AG10803 (cell line): ENCODE results near the gene SLC36A1.
"Not testable (repeated sequence)": the region's sequence is repeated elsewhere in the genome, so short reads cannot be mapped to it uniquely, and the experiment has no call there.

Experiments
- DNase-seq: peaks from one replicate; pipeline ENCODE4 v3.0.0; 2010; ENCODE audit warnings: low read depth
- H3K4me3 ChIP-seq: 2 replicates; pipeline ENCODE4 v1.5.1; 2011; ENCODE audit warnings: mild to moderate bottlenecking, low read length, control low read depth
- TF ChIP-seq, protein P1 (sequence below): conservative IDR thresholded peaks from 2 replicates; pipeline ENCODE4 v1.5.1; 2011; ENCODE audit warnings: mild to moderate bottlenecking, low read length, control low read depth, inconsistent platforms

Gene SLC36A1

GRCh38 chr5:151497391-151498002, 50.1 kb downstream of the SLC36A1 start:
- TF ChIP-seq, protein P1, sequence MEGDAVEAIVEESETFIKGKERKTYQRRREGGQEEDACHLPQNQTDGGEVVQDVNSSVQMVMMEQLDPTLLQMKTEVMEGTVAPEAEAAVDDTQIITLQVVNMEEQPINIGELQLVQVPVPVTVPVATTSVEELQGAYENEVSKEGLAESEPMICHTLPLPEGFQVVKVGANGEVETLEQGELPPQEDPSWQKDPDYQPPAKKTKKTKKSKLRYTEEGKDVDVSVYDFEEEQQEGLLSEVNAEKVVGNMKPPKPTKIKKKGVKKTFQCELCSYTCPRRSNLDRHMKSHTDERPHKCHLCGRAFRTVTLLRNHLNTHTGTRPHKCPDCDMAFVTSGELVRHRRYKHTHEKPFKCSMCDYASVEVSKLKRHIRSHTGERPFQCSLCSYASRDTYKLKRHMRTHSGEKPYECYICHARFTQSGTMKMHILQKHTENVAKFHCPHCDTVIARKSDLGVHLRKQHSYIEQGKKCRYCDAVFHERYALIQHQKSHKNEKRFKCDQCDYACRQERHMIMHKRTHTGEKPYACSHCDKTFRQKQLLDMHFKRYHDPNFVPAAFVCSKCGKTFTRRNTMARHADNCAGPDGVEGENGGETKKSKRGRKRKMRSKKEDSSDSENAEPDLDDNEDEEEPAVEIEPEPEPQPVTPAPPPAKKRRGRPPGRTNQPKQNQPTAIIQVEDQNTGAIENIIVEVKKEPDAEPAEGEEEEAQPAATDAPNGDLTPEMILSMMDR: no peak
- DNase-seq: no peak
- H3K4me3 ChIP-seq: no peak overlapping the region

DNA sequence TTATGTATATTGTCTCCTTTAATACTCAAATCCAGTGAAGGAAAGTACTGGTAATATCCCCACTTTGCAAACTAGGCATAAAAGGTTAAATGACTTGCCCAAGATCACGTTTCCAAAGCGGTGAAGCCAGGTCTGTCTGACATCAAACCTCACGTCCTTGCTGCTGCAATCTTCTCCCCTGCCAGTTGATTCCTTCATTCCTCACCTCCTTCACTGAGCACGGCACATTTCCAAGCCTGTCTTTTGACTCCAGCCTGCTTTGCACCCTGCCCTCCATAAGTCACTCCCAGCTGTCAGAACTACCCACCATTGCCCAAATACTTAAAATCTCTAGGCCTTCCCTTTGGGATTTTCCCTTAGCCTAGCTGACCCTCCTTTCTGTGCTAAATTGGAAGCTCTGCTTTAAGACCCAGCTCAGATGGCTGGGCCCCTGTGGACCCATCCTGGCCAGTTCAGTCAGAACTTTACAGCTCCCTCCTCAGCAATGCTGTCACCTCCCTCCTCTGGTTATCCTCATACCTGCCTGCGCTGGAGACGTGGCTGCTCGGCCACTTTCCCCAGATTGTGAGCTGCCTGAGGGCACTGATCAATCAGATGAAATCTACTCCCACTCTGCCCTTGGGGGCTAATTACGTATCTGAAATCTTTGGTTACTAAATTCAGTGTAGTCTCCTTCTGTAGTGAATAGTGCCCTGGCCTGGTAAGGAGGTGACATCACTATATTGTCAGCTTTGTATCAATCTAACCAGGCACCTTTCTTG, 51.2 kb downstream of the SLC36A1 start:
- TF ChIP-seq, protein P1: no peak
- H3K4me3 ChIP-seq: no peak overlapping the region
- no peak for DNase-seq

- peak; percentile 34 for DNase-seq
- TF ChIP-seq, protein P1: no peak
- no peak overlapping the region for H3K4me3 ChIP-seq
Observed at GRCh38 chr5:151499501-151500035, 52.2 kb downstream of the SLC36A1 start.

DNA sequence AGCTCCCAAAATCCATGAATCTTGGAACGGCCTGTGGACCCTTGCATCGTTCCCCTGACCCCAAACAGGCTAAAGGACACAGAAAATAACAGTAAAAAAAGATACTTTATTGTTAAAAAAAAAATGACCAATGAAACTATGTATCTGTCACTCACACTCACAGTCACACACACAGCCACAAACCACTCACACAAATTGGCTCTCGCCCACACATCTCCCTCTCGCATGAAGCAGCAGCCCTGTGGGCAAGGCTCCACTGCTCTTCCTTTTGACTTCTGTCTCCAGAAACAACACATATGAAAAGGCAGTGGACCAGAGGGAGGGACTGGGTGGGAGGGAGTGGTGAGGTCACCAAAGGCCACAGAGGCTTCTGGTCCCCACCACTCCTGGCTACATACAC, 56.6 kb downstream of the SLC36A1 start:
- no peak for DNase-seq
- TF ChIP-seq, protein P1: no peak
- no peak overlapping the region for H3K4me3 ChIP-seq

- not testable (repeated sequence) for DNase-seq, H3K4me3 ChIP-seq
Observed at GRCh38 chr5:151508308-151508707, 60.9 kb downstream of the SLC36A1 start.

GRCh38 chr5:151509231-151509630, 61.8 kb downstream of the SLC36A1 start:
- no peak for DNase-seq
- no peak overlapping the region for H3K4me3 ChIP-seq
- TF ChIP-seq, protein P1: no peak

- TF ChIP-seq, protein P1: no peak
- no peak for DNase-seq
- no peak overlapping the region for H3K4me3 ChIP-seq
Observed at GRCh38 chr5:151509836-151510235, 62.4 kb downstream of the SLC36A1 start.
